Heart left ventricle (tissue), 13 donors: ENCODE measurements around the gene GSG1L.

Experiments used
- POLR2A ChIP-seq, 2 donors: fragments of 450-650 bp; IDR thresholded peaks; one replicate each; pipeline ENCODE4 v1.6.1; 2017; ENCODE audit warnings: antibody characterized with exemption in 2 of 2, mild to moderate bottlenecking in 2 of 2, moderate library complexity in 2 of 2
- TF ChIP-seq, protein P1 (sequence below), 12 donors: fragments of 200-600 bp; sonication (generic) in 4 of 12; IDR thresholded peaks; one replicate each; pipeline versions ENCODE4 v1.5.0 to v1.8.0; 2018 to 2022; ENCODE audit warnings: antibody characterized with exemption in 12 of 12, mild to moderate bottlenecking in 5 of 12
- donor health status: ischemic (EF 13 %, LVEDD 7.1; RV severe dilation, severe dysfunction).
- donor health status: DM: no; HTN: yes; CAD: no.
- donor health status: DM: no; HTN: no; CAD: no.
- donor health status: ischemic (EF 25% LVEDD 6.9; RV normal size, moderate dysfunction).
- donor health status: ischemic (EF 25% LVEDD 5.7; RV mildly dilated, moderate dysfunction).
- donor health status: ischemic (EF 35%, LVEDD 5.7; RV mildly dilated, moderate dysfunction).
- donor health status: nonischemic (EF 11% LVEDD 7.7; RV severe dilation, severe dysfunction).
- donor health status: DM: yes; HTN: yes; CAD: no.
- donor health status: PGD.
- donor health status: ischemic (EF 29% LVEDD 5.4; RV normal size, mild dysfunction).
- donor health status: nonischemic (EF 23%, LVEDD 6.1; RV moderate dilation, normal function).

DNA sequence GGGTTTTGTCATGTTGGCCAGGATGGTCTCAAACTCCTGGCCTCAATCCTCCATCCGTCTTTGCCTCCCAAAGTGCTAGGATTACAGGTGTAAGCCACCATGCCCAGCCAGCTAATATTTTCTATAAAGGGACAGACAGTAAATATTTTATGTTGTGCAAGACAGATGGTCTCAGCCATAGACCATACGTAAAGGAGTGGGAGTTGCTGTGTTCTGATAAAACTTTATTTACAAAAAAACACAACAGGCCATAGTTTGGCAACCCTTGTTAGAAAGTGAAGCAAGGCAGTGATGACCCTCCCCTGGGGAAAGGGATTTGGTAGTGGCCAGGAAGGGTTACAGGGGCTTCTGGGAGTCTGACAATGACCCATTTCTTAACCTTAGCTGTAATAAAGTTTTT is 119.7 kb downstream of the GSG1L start:
- TF ChIP-seq, protein P1, sequence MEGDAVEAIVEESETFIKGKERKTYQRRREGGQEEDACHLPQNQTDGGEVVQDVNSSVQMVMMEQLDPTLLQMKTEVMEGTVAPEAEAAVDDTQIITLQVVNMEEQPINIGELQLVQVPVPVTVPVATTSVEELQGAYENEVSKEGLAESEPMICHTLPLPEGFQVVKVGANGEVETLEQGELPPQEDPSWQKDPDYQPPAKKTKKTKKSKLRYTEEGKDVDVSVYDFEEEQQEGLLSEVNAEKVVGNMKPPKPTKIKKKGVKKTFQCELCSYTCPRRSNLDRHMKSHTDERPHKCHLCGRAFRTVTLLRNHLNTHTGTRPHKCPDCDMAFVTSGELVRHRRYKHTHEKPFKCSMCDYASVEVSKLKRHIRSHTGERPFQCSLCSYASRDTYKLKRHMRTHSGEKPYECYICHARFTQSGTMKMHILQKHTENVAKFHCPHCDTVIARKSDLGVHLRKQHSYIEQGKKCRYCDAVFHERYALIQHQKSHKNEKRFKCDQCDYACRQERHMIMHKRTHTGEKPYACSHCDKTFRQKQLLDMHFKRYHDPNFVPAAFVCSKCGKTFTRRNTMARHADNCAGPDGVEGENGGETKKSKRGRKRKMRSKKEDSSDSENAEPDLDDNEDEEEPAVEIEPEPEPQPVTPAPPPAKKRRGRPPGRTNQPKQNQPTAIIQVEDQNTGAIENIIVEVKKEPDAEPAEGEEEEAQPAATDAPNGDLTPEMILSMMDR (IDR thresholded peaks at IDR 0.05): no peak
- TF ChIP-seq POLR2A (IDR thresholded peaks at IDR 0.05): no peak
